ENCODE results near the gene HELB.

DNA sequence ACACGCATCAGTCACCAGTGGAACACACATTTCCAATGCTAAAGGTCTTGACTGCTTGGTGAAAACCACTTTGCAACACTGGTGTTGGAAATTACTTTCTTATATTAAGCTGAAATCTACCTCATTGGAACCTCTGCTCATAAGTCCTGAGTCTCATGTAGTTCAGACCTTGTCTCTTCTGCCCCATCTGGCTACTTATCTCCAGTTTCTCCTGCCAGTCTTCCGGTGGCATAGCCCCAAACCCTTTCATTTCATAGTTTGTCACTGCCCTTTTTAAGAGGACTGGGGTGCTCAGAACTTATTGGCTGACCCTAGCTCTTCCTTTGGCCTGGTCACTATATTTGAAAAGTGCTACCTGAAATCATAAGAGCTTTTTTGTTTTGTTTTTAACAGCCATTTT lies 43.7 kb downstream of the HELB start:
- TF ChIP-seq, protein P1, sequence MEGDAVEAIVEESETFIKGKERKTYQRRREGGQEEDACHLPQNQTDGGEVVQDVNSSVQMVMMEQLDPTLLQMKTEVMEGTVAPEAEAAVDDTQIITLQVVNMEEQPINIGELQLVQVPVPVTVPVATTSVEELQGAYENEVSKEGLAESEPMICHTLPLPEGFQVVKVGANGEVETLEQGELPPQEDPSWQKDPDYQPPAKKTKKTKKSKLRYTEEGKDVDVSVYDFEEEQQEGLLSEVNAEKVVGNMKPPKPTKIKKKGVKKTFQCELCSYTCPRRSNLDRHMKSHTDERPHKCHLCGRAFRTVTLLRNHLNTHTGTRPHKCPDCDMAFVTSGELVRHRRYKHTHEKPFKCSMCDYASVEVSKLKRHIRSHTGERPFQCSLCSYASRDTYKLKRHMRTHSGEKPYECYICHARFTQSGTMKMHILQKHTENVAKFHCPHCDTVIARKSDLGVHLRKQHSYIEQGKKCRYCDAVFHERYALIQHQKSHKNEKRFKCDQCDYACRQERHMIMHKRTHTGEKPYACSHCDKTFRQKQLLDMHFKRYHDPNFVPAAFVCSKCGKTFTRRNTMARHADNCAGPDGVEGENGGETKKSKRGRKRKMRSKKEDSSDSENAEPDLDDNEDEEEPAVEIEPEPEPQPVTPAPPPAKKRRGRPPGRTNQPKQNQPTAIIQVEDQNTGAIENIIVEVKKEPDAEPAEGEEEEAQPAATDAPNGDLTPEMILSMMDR (IDR thresholded peaks at IDR 0.05): no peak
- no peak for TF ChIP-seq POLR2A (IDR thresholded peaks at IDR 0.05)
